Cardiac fibroblast (primary cell): ENCODE measurements around the gene TTBK2.

Source experiments
- DNase-seq, 2 donors: peaks; one replicate each; pipeline versions ENCODE4 v3.0.0 to v3.0.0-alpha.2; 2010; ENCODE audit warnings: low read depth in 2 of 2
- H3K4me3 ChIP-seq, 2 donors: replicated peaks in 1 of 2; 1 replicate in 1 of 2; 2 replicates in 1 of 2; pipeline ENCODE4 v1.5.1; 2011; ENCODE audit warnings: low read depth in 2 of 2, low read length in 2 of 2, mild to moderate bottlenecking in 2 of 2, moderate library complexity in 1 of 2
- CTCF ChIP-seq: IDR thresholded peaks from one replicate; pipeline ENCODE4 v1.5.1; 2011; ENCODE audit warnings: low read depth, mild to moderate bottlenecking, low read length, inconsistent platforms

Gene TTBK2

GRCh38 chr15:42719043-42719442 is 201.5 kb downstream of the TTBK2 start:
- TF ChIP-seq CTCF, result no peak
- no peak for DNase-seq
- H3K4me3 ChIP-seq, result no peak overlapping the region

GRCh38 chr15:42716626-42717025 is 204.0 kb downstream of the TTBK2 start:
- peak in 1 of 2 donors; percentile 17 for DNase-seq

GRCh38 chr15:42716125-42716524 is 204.5 kb downstream of the TTBK2 start:
- H3K4me3 ChIP-seq, result no peak overlapping the region
- TF ChIP-seq CTCF, result no peak
- DNase-seq, result no peak

More at GRCh38 chr15:42716626-42717025, 204.0 kb downstream of the TTBK2 start:
- H3K4me3 ChIP-seq, result no peak overlapping the region
- no peak for TF ChIP-seq CTCF

- no peak for DNase-seq
- no peak for TF ChIP-seq CTCF
- H3K4me3 ChIP-seq, result no peak overlapping the region
These were observed 208.0 kb downstream of the TTBK2 start for GRCh38 chr15:42712584-42712983.

- no peak overlapping the region for H3K4me3 ChIP-seq
- no peak for TF ChIP-seq CTCF
- DNase-seq, result no peak
These were observed 208.8 kb downstream of the TTBK2 start for GRCh38 chr15:42711746-42712145.

- no peak overlapping the region for H3K4me3 ChIP-seq
- TF ChIP-seq CTCF, result no peak
- DNase-seq, result no peak
These were observed 209.9 kb downstream of the TTBK2 start for GRCh38 chr15:42710662-42711061.

- no peak overlapping the region for H3K4me3 ChIP-seq
- no peak for TF ChIP-seq CTCF
- no peak for DNase-seq
These were observed 212.6 kb downstream of the TTBK2 start for GRCh38 chr15:42707873-42708544.
